ENCODE data around the gene AVP.

- TF ChIP-seq CTCF (IDR thresholded peaks at IDR 0.05) (no peak), POLR2A (IDR thresholded peaks at IDR 0.05) (no peak)
These were observed 6.8 kb downstream of the AVP start for GRCh38 chr20:3077618-3078134.

Measured in uterus (tissue), 2 donors.